NT2/D1 (cell line): ENCODE results near the gene RIN3.

Experiments
- SUZ12 ChIP-seq: IDR thresholded peaks from 2 replicates; pipeline ENCODE4 v1.6.1; 2011; ENCODE audit not compliant: insufficient read length, insufficient read depth; ENCODE audit errors: extremely low read depth
- YY1 ChIP-seq: IDR thresholded peaks from 2 replicates; pipeline ENCODE4 v1.6.1; 2011; ENCODE audit not compliant: insufficient read length, insufficient read depth
- ZNF274 ChIP-seq: IDR thresholded peaks from 2 replicates; pipeline ENCODE4 v1.6.1; 2011; ENCODE audit warnings: mild to moderate bottlenecking, low read depth, low read length

DNA sequence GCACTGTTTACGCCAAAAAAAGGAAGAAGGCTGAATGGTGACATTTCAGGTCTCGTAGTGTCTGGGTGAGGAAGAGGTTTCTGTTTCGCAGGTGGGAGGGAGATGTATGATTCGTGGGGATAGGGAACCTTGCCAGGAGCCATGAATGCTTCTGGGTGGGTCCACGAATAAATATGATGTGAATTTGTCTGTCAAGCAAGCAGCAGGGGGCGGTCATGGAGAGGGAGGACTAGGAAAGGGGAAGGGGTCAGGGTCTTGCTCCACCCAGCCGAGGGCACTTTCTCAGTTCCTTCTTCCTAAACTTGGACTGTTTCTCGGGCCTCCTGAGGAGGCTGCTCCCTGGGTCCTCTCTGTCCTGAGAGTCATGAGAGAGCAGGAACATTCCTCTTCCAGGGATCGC, 162.4 kb downstream of the RIN3 start:
- TF ChIP-seq YY1 (no peak), SUZ12 (no peak), ZNF274 (no peak)
